Lower lobe of right lung (tissue), 2 donors: ENCODE results near the gene PVR. TPM values are rescaled to one million over a fixed set of nuclear protein-coding genes. Genes with fewer than 3 reads are reported as not detected.
A peak's percentile ranks its signal among the peaks of the same experiment; 100 is the strongest.

Source experiments
- ATAC-seq, 2 donors: fragments of 200-7000 bp; cut with Tn5 transposase; one replicate each; pipeline ENCODE4 v1.9.1; 2020 to 2022; ENCODE audit warnings: mild to moderate bottlenecking in 2 of 2, moderate library complexity in 2 of 2
- DNase-seq: peaks from one replicate; pipeline ENCODE4 v3.0.0-alpha.2; 2020
- H3K27ac ChIP-seq: fragments of 200-600 bp; one replicate; pipeline ENCODE4 v1.8.0; 2022
- H3K27me3 ChIP-seq: fragments of 200-600 bp; one replicate; pipeline ENCODE4 v1.8.0; 2022; ENCODE audit warnings: low read depth
- H3K36me3 ChIP-seq: fragments of 200-600 bp; one replicate; pipeline ENCODE4 v1.8.0; 2022; ENCODE audit warnings: mild to moderate bottlenecking
- H3K4me1 ChIP-seq: fragments of 200-600 bp; one replicate; pipeline ENCODE4 v1.8.0; 2022
- H3K4me3 ChIP-seq: fragments of 200-600 bp; one replicate; pipeline ENCODE4 v1.8.0; 2022; ENCODE audit warnings: mild to moderate bottlenecking
- H3K9me3 ChIP-seq: fragments of 200-600 bp; one replicate; pipeline ENCODE4 v1.8.0; 2022
- intact Hi-C: fragments of 100-400 bp; cut with DNase I; formaldehyde crosslinking; loops from one replicate; pipeline ENCODE4 v1.11.0; 2022
- long read RNA-seq: library from polyadenylated mRNA; unstranded; transcript quantifications from one replicate; pipeline ENCODE4 v2.0.0, GENCODE V29; 2021
- total RNA-seq: library from RNA; stranded (reverse); fragmentation: NEBNext Ultra II Directional; extraction: Animal tissue kit (Norgen Biotek cat#: 25700); gene quantifications from one replicate; pipeline ENCODE4 v1.2.1, GENCODE V29; 2021
- TF ChIP-seq, protein P1 (sequence below): fragments of 200-600 bp; IDR thresholded peaks from one replicate; pipeline ENCODE4 v1.8.0; 2022; ENCODE audit warnings: antibody characterized with exemption, mild to moderate bottlenecking
- donor health status: DM: no; HTN: yes; CAD: no; lungs with severe emphysema.

Gene PVR, protein sequence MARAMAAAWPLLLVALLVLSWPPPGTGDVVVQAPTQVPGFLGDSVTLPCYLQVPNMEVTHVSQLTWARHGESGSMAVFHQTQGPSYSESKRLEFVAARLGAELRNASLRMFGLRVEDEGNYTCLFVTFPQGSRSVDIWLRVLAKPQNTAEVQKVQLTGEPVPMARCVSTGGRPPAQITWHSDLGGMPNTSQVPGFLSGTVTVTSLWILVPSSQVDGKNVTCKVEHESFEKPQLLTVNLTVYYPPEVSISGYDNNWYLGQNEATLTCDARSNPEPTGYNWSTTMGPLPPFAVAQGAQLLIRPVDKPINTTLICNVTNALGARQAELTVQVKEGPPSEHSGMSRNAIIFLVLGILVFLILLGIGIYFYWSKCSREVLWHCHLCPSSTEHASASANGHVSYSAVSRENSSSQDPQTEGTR
- total RNA-seq = 35.0 TPM
- long read RNA-seq, transcript PVR-203 (8 exons, 3,078 nt) = minor isoform, 6 of 68 reads
- long read RNA-seq, transcript PVR-205 (8 exons, 3,325 nt) = major isoform, 34 of 68 reads
- long read RNA-seq, transcript PVR-202 (7 exons, 3,166 nt) = minor isoform, 7 of 68 reads
- long read RNA-seq, partial matches to known transcripts = 10 of 68 reads
- long read RNA-seq, other reads (novel, unspliced or antisense) = 9 of 68 reads

DNA sequence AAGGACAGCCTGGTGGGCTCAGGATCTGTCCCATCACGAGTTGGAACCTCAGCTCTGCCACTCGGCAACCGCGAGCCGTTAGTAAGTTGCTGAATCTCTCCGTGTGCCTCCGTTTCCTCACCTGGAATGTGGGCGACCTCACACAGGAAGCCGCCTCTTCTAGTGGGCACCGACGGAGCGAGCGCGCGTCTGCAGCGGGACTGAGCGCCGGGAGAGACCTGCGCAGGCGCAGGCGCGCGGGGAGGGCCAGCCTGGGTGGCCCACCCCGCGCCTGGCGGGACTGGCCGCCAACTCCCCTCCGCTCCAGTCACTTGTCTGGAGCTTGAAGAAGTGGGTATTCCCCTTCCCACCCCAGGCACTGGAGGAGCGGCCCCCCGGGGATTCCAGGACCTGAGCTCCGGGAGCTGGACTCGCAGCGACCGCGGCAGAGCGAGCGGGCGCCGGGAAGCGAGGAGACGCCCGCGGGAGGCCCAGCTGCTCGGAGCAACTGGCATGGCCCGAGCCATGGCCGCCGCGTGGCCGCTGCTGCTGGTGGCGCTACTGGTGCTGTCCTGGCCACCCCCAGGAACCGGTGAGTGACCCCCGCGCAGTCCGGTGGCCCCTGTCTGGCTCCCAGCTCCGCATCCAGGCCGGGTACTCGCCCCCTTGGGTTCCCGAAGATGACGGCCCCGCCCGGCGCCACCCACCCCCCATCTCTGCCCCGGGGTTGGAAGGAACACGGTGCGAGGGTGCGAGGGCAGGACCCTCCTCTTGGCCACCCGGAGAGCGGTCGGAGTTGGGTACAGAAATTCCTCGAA lies at the start of gene PVR:
TSS of gene PVR (plus strand) at position 306 of the 797 bp plus-strand sequence. CDS start at position 493, 187 bp downstream.
- Histone ChIP-seq H3K36me3 (peaks cover 12% of the 10 kb centered on the region), H3K27me3 (no peaks in the 10 kb centered on the region), H3K27ac (peak within 1 kb of the TSS; percentile 87), H3K9me3 (no peaks in the 10 kb centered on the region), H3K4me3 (peak within 1 kb of the TSS; percentile 85), H3K4me1 (peaks cover 33% of the 10 kb centered on the region)
- DNase-seq = peak; percentile 86
- TF ChIP-seq, protein P1, sequence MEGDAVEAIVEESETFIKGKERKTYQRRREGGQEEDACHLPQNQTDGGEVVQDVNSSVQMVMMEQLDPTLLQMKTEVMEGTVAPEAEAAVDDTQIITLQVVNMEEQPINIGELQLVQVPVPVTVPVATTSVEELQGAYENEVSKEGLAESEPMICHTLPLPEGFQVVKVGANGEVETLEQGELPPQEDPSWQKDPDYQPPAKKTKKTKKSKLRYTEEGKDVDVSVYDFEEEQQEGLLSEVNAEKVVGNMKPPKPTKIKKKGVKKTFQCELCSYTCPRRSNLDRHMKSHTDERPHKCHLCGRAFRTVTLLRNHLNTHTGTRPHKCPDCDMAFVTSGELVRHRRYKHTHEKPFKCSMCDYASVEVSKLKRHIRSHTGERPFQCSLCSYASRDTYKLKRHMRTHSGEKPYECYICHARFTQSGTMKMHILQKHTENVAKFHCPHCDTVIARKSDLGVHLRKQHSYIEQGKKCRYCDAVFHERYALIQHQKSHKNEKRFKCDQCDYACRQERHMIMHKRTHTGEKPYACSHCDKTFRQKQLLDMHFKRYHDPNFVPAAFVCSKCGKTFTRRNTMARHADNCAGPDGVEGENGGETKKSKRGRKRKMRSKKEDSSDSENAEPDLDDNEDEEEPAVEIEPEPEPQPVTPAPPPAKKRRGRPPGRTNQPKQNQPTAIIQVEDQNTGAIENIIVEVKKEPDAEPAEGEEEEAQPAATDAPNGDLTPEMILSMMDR = no peak
- peak; percentile 96 to 97 for ATAC-seq
- intact Hi-C loops = no loop called here

DNA sequence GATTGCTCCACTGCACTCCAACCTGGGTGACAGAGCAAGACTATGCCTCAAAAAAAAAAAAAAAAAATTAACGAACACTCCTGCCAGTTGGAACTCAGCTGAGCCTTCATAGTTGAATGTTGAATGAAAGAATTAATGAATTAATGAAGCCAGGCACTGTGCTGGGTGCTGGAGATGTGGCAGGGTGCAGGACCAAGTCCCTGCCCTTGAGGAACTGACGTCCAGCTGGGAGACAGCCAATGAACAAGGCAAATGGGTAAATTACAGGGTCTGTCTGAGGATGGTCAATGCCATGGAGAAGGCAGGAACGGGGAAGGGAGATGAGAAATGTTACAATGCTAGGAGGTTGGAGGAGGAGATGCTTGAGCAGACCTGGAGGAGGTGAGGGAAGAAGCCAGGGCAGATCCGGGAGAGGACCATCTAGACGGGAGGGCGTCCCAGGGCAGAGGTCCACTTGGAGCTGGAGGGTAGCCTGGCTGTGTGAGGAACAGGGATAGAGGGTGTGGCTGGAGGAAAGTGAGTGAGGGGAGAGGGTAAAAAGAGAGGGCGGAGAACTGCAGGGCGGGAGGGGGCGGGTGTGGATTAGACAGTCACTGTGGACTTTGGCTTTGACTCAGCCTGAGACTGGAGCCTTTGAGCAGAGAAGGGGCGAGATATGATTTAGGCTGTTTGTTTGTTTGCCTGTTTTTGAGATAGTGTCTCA lies 47.1 kb upstream of the PVR start:
- H3K4me3 ChIP-seq = no peak overlapping the region

DNA sequence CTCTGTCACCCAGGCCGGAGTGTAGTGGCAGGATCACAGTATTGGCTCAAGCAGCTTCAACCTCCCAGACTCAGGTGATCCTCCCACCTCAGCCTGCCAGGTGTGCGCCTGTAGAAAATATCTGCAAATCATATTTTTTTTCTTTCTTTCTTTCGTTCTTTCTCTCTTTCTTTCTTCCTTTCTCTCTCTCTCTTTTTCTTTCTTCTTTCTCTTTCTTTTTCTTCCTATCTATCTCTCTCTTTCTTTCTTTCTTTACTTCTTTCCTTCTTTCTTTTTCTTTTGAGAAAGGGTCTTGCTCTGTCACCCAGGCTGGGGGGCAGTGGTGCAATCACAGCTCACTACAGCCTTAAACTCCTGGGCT lies 46.6 kb upstream of the PVR start:
- no peaks in the 10 kb centered on the region for H3K4me1 ChIP-seq
- intact Hi-C loops = no loop called here
- H3K9me3 ChIP-seq = no peaks in the 10 kb centered on the region
- no peaks in the 10 kb centered on the region for H3K27me3 ChIP-seq
- ATAC-seq (no peak), DNase-seq (no peak)
- no peaks in the 10 kb centered on the region for H3K36me3 ChIP-seq
- H3K27ac ChIP-seq = no peak overlapping the region
- TF ChIP-seq, protein P1 = no peak
- no peak overlapping the region for H3K4me3 ChIP-seq

More for the DNA sequence above, 47.1 kb upstream of the PVR start:
- ATAC-seq (no peak), DNase-seq (no peak)
- Histone ChIP-seq H3K27ac (no peak overlapping the region), H3K36me3 (no peaks in the 10 kb centered on the region), H3K27me3 (no peaks in the 10 kb centered on the region), H3K9me3 (no peaks in the 10 kb centered on the region), H3K4me1 (no peaks in the 10 kb centered on the region)
- intact Hi-C loops = no loop called here
- TF ChIP-seq, protein P1 = no peak

DNA sequence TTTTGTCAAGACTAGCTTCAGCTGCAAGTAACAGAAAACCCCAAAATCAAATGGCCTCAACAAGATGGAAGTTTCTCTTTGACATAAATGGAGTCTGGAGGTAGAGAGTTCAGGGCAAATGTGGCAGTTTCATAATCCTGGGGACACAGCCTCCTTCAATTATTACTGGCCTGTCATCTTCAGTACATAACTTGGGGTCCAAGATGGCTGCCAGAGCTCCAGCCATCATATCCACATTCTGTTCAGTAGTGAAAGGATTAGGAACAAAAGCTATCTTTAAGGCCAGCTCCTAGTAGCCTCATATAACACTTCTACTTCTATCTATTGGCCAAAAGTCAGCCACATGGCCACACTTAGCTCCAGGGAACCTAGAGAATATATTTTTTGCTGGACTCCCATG lies 45.4 kb upstream of the PVR start:
- no peaks in the 10 kb centered on the region for H3K9me3 ChIP-seq
- H3K36me3 ChIP-seq = no peaks in the 10 kb centered on the region
- ATAC-seq (no peak), DNase-seq (no peak)
- TF ChIP-seq, protein P1 = no peak
- no peak overlapping the region for H3K4me3 ChIP-seq
- H3K27ac ChIP-seq = no peak overlapping the region
- intact Hi-C loops = no loop called here
- no peaks in the 10 kb centered on the region for H3K27me3 ChIP-seq
- H3K4me1 ChIP-seq = peaks cover 5% of the 10 kb centered on the region

DNA sequence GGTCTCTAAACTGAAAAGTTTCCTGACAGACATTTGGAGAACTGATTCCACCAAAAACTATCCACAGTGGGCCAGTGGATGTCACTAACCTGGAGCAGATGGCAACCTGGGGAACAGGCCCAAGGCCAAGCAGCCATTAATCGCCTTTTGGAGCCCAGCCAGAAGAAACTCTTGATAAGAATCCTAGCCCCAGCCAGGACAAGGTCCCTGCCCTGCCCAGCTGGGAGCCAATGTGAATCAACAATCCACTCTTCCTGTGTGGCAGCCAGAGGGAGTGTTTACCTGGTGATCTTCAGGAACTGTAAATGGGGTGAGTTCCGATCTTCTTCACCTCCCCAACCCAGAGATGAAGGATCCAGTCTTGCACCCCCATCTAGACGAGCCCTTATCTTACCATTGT lies 44.8 kb upstream of the PVR start:
- ATAC-seq = no peak

More for the DNA sequence above, 44.8 kb upstream of the PVR start:
- H3K36me3 ChIP-seq = no peaks in the 10 kb centered on the region
- TF ChIP-seq, protein P1 = no peak
- DNase-seq = no peak
- no peaks in the 10 kb centered on the region for H3K27me3 ChIP-seq
- H3K27ac ChIP-seq = no peak overlapping the region
- H3K4me1 ChIP-seq = peaks cover 10% of the 10 kb centered on the region
- no peak overlapping the region for H3K4me3 ChIP-seq
- intact Hi-C loops = no loop called here
- H3K9me3 ChIP-seq = no peaks in the 10 kb centered on the region
